HepG2 (cell line): ENCODE results near the gene LYRM4. TPM values are rescaled to one million over a fixed set of nuclear protein-coding genes. Genes with fewer than 3 reads are reported as not detected.
A peak's percentile ranks its signal among the peaks of the same experiment; 100 is the strongest.

Experiments
- GABPB1 ChIP-seq: IDR thresholded peaks from 2 replicates; pipeline ENCODE4 v1.6.1; 2016; ENCODE audit warnings: mild to moderate bottlenecking, missing genetic modification reagents, moderate library complexity, missing compliant biosample characterization
- HOXD1 ChIP-seq: sonication (generic); formaldehyde crosslinking; IDR thresholded peaks from 2 replicates; pipeline ENCODE4 v1.5.0; 2020; ENCODE audit warnings: missing genetic modification reagents
- MAZ ChIP-seq, 2 experiments: sonication (generic) in 1 of 2; formaldehyde crosslinking in 1 of 2; IDR thresholded peaks; 2 replicates each; pipeline versions ENCODE4 v1.5.0 to v1.6.1; 2012 to 2020; ENCODE audit warnings: low read depth in 2 of 2, mild to moderate bottlenecking in 2 of 2, borderline replicate concordance in 1 of 2, improper control_type of control experiment in 1 of 2, low read length in 1 of 2, missing genetic modification reagents in 1 of 2, moderate library complexity in 1 of 2
- PHF8 ChIP-seq: sonication (generic); formaldehyde crosslinking; IDR thresholded peaks from 2 replicates; pipeline ENCODE4 v1.5.0; 2020; ENCODE audit warnings: missing genetic modification reagents
- PITX1 ChIP-seq: sonication (generic); formaldehyde crosslinking; IDR thresholded peaks from 2 replicates; pipeline ENCODE4 v1.5.1; 2020; ENCODE audit warnings: mild to moderate bottlenecking, missing genetic modification reagents
- POGK ChIP-seq: sonication (generic); formaldehyde crosslinking; conservative IDR thresholded peaks from 2 replicates; pipeline ENCODE4 v1.8.0; 2022; ENCODE audit warnings: mild to moderate bottlenecking, moderate library complexity, missing genetic modification reagents
- POLR2AphosphoS2 ChIP-seq: IDR thresholded peaks from 2 replicates; pipeline ENCODE4 v1.6.1; 2011; ENCODE audit warnings: low read depth, low read length, improper control_type of control experiment
- RBM39 ChIP-seq: fragments of 200-400 bp; formaldehyde crosslinking; IDR thresholded peaks from one replicate; pipeline ENCODE4 v1.6.1; 2018; ENCODE audit warnings: antibody characterized with exemption, mild to moderate bottlenecking, low read depth, low read length; ENCODE audit not compliant: poor library complexity, severe bottlenecking
- RNF2 ChIP-seq: fragments of 450-650 bp; conservative IDR thresholded peaks from 2 replicates; pipeline ENCODE4 v1.6.1; 2016; ENCODE audit warnings: low read depth
- RXRA ChIP-seq: sonication (generic); formaldehyde crosslinking; IDR thresholded peaks from 2 replicates; pipeline ENCODE4 v1.5.1; 2020; ENCODE audit warnings: missing genetic modification reagents
- TOE1 ChIP-seq: sonication (generic); formaldehyde crosslinking; IDR thresholded peaks from 2 replicates; pipeline ENCODE4 v1.4.0; 2020; ENCODE audit warnings: mild to moderate bottlenecking, missing genetic modification reagents
- YY1 ChIP-seq: IDR thresholded peaks from 2 replicates; pipeline ENCODE4 v1.6.1; 2011; ENCODE audit warnings: low read length, low read depth, moderate library complexity, mild to moderate bottlenecking; ENCODE audit not compliant: insufficient read depth, insufficient replicate concordance
- ZFY ChIP-seq: sonication (generic); formaldehyde crosslinking; IDR thresholded peaks from 2 replicates; pipeline ENCODE4 v1.4.0; 2020; ENCODE audit warnings: missing genetic modification reagents
- ZIK1 ChIP-seq: sonication (generic); formaldehyde crosslinking; IDR thresholded peaks from 2 replicates; pipeline ENCODE4 v1.5.0; 2020; ENCODE audit warnings: mild to moderate bottlenecking, low read depth, missing genetic modification reagents, borderline replicate concordance
- ZNF263 ChIP-seq: sonication (generic); formaldehyde crosslinking; IDR thresholded peaks from 2 replicates; pipeline ENCODE4 v1.4.0; 2020; ENCODE audit warnings: missing genetic modification reagents
- ZNF329 ChIP-seq: sonication (generic); formaldehyde crosslinking; IDR thresholded peaks from 2 replicates; pipeline ENCODE4 v1.9.0; 2021; ENCODE audit warnings: low read depth, mild to moderate bottlenecking, missing genetic modification reagents
- ZNF350 ChIP-seq: sonication (generic); formaldehyde crosslinking; IDR thresholded peaks from 2 replicates; pipeline ENCODE4 v1.4.0; 2020; ENCODE audit warnings: mild to moderate bottlenecking, low read depth, missing genetic modification reagents, borderline replicate concordance
- ZNF556 ChIP-seq: sonication (generic); formaldehyde crosslinking; IDR thresholded peaks from 2 replicates; pipeline ENCODE4 v1.4.0; 2020; ENCODE audit warnings: mild to moderate bottlenecking, missing genetic modification reagents, borderline replicate concordance
- ZNF567 ChIP-seq: sonication (generic); formaldehyde crosslinking; IDR thresholded peaks from 2 replicates; pipeline ENCODE4 v1.8.1; 2023; ENCODE audit warnings: mild to moderate bottlenecking, missing genetic modification reagents, borderline replicate concordance
- ZNF782 ChIP-seq: sonication (generic); formaldehyde crosslinking; IDR thresholded peaks from 2 replicates; pipeline ENCODE4 v1.4.0; 2020; ENCODE audit warnings: missing genetic modification reagents, mild to moderate bottlenecking, borderline replicate concordance
- polyA plus RNA-seq, 8 experiments: library from polyadenylated mRNA; depleted of rRNA in 3 of 8; stranded (reverse) in 7 of 8; unstranded in 1 of 8; fragments of >200 nt; fragmentation: Illumina TruSeq in 4 of 8; extraction: Trizol in 4 of 8; gene quantifications; 2 replicates each; pipeline versions ENCODE4 v1.2.1 to v1.2.3, GENCODE V29; 2011 to 2016; ENCODE audit warnings: low read depth in 4 of 8, missing spikeins in 1 of 8, mixed read lengths in 1 of 8; ENCODE audit not compliant: insufficient read depth in 1 of 8
- total RNA-seq, 5 experiments: library from RNA; depleted of rRNA; stranded (reverse); fragments of >200 nt; fragmentation: Illumina TruSeq; extraction: Trizol; gene quantifications; 2 replicates each; pipeline ENCODE4 v1.2.3, GENCODE V29; 2016; ENCODE audit warnings: low read depth in 1 of 5
- TF ChIP-seq, protein P1 (sequence below): sonication (generic); formaldehyde crosslinking; IDR thresholded peaks from 2 replicates; pipeline ENCODE4 v1.4.0; 2020; ENCODE audit warnings: missing genetic modification reagents, borderline replicate concordance
- TF ChIP-seq, protein P2 (sequence below): IDR thresholded peaks from 2 replicates; pipeline ENCODE4 v1.6.1; 2018; ENCODE audit warnings: missing genetic modification reagents, mild to moderate bottlenecking, missing compliant biosample characterization
- TF ChIP-seq, protein P3 (sequence below): sonication (generic); formaldehyde crosslinking; IDR thresholded peaks from 2 replicates; pipeline ENCODE4 v1.5.0; 2020; ENCODE audit warnings: missing genetic modification reagents, mild to moderate bottlenecking, borderline replicate concordance

The LYRM4 gene
- total and polyA plus RNA-seq, 2 of the 13 experiments (the other 11 are each of a cell fraction or from before 2014, with no cell fraction given) = 64.6 to 67.5 TPM

GRCh38 chr6:5084360-5084780 lies 176.4 kb downstream of the LYRM4 start (continued):
- peak; percentile 64; the same call in 1 of the 2 replicates for TF ChIP-seq ZNF567 (CRISPR knock-in tag)
- peak; percentile 70 for TF ChIP-seq ZFY (CRISPR knock-in tag)
- no peak; the same call in 1 of the 2 replicates for TF ChIP-seq ZNF556 (CRISPR knock-in tag)
- TF ChIP-seq ZIK1 (CRISPR knock-in tag) = peak; percentile 88
- TF ChIP-seq ZNF263 = peak; percentile 20; the same call in 1 of the 2 replicates
- peak; percentile 15 for TF ChIP-seq RBM39
- TF ChIP-seq YY1 = peak; percentile 91
- peak; percentile 72; the same call in 1 of the 2 replicates for TF ChIP-seq POGK (CRISPR knock-in tag)
- TF ChIP-seq TOE1 (CRISPR knock-in tag) = no peak
- TF ChIP-seq, protein P1, sequence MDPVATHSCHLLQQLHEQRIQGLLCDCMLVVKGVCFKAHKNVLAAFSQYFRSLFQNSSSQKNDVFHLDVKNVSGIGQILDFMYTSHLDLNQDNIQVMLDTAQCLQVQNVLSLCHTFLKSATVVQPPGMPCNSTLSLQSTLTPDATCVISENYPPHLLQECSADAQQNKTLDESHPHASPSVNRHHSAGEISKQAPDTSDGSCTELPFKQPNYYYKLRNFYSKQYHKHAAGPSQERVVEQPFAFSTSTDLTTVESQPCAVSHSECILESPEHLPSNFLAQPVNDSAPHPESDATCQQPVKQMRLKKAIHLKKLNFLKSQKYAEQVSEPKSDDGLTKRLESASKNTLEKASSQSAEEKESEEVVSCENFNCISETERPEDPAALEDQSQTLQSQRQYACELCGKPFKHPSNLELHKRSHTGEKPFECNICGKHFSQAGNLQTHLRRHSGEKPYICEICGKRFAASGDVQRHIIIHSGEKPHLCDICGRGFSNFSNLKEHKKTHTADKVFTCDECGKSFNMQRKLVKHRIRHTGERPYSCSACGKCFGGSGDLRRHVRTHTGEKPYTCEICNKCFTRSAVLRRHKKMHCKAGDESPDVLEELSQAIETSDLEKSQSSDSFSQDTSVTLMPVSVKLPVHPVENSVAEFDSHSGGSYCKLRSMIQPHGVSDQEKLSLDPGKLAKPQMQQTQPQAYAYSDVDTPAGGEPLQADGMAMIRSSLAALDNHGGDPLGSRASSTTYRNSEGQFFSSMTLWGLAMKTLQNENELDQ (CRISPR knock-in tag) = no peak
- TF ChIP-seq POLR2AphosphoS2 = no peak
- peak; percentile 71 for TF ChIP-seq ZNF329
- no peak for TF ChIP-seq PITX1
- 0 out of 2 replicates have a peak, but pooled peaks have one; percentile 14 for TF ChIP-seq ZNF350
- TF ChIP-seq, protein P2, sequence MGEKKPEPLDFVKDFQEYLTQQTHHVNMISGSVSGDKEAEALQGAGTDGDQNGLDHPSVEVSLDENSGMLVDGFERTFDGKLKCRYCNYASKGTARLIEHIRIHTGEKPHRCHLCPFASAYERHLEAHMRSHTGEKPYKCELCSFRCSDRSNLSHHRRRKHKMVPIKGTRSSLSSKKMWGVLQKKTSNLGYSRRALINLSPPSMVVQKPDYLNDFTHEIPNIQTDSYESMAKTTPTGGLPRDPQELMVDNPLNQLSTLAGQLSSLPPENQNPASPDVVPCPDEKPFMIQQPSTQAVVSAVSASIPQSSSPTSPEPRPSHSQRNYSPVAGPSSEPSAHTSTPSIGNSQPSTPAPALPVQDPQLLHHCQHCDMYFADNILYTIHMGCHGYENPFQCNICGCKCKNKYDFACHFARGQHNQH (CRISPR knock-in tag) = no peak
- TF ChIP-seq ZNF782 (CRISPR knock-in tag) = 0 out of 2 replicates have a peak, but pooled peaks have one; percentile 22
- 0 out of 2 replicates have a peak, but pooled peaks have one; percentile 4 for TF ChIP-seq GABPB1
- TF ChIP-seq MAZ (IDR thresholded peaks at IDR 0.05; ENCODE audit: borderline replicate concordance, low read depth, low read length) = no peak
- peak; percentile 84 for TF ChIP-seq MAZ (CRISPR knock-in tag; IDR thresholded peaks at IDR 0.05; ENCODE audit: low read depth)
- TF ChIP-seq RXRA (CRISPR knock-in tag) = no peak
- TF ChIP-seq HOXD1 (CRISPR knock-in tag) = 0 out of 2 replicates have a peak, but pooled peaks have one; percentile 58
- peak; percentile 2; the same call in 1 of the 2 replicates for TF ChIP-seq PHF8 (CRISPR knock-in tag)
- TF ChIP-seq, protein P3, sequence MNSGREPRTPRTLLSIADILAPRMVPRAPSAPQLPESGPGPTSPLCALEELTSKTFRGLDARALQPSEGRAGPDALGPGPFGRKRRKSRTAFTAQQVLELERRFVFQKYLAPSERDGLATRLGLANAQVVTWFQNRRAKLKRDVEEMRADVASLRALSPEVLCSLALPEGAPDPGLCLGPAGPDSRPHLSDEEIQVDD = peak; percentile 54; the same call in 1 of the 2 replicates
- TF ChIP-seq RNF2 = 0 out of 2 replicates have a peak, but pooled peaks have one; percentile 42
